Nasal cavity respiratory epithelium epithelial cell of viscerocranial mucosa (primary cell): ENCODE data around the gene TRIM41. TPM values are rescaled to one million over a fixed set of nuclear protein-coding genes. Genes with fewer than 3 reads are reported as not detected.

ENCODE experiments used
- total RNA-seq: library from RNA; depleted of rRNA; stranded (reverse); fragments of >200 nt; gene quantifications from 2 replicates; pipeline ENCODE4 v1.2.3, GENCODE V29; 2014

The TRIM41 gene
- total RNA-seq: 18.8 and 20.1 TPM in 2 replicates

GRCh38 chr5:181223058-181223728 is at the start of gene TRIM41:
TRIM41 (plus strand) TSS chr5:181223281; CDS start chr5:181224000, 719 bp downstream.

GRCh38 chr5:181204826-181205760 is 18.0 kb upstream of the TRIM41 start, which contains the start of gene TRIM7:
TRIM7 (minus strand) TSS chr5:181205196; CDS start chr5:181205110, 86 bp downstream.

GRCh38 chr5:181243564-181244343 is 20.7 kb downstream of the TRIM41 start, which contains the start of gene RACK1:
RACK1 (minus strand) TSS chr5:181243906; CDS start chr5:181243800, 106 bp downstream.

GRCh38 chr5:181260720-181261319 is 37.7 kb downstream of the TRIM41 start, which contains the start of gene TRIM52:
TRIM52 (minus strand) TSS chr5:181261143; CDS start chr5:181260813, 330 bp downstream.

Other genes with a start within 250 kb of the TRIM41 start
- not detected in 2 replicates for gene BTNL3, start 234.4 kb upstream of the TRIM41 start, total RNA-seq
- 0.07 TPM in 1 of 2 replicates, not detected in the other for gene BTNL9, start 183.0 kb upstream of the TRIM41 start, total RNA-seq
- gene OR2V1, start 92.1 kb upstream of the TRIM41 start, total RNA-seq: not detected in 2 replicates
- not detected in 2 replicates for gene OR2V2, start 75.7 kb upstream of the TRIM41 start, total RNA-seq
- 12.8 and 15.7 TPM in 2 replicates for gene TRIM7, start 18.1 kb upstream of the TRIM41 start, total RNA-seq
- 4,498 and 5,913 TPM in 2 replicates for gene RACK1, start 20.6 kb downstream of the TRIM41 start, total RNA-seq
- gene TRIM52, start 37.9 kb downstream of the TRIM41 start, total RNA-seq: 1.4 and 7.4 TPM in 2 replicates
- gene OR4F3, start 144.0 kb downstream of the TRIM41 start, total RNA-seq: not detected in 2 replicates